NCI-H1417 treated with DMSO at 0.1 percent for 48 hours (cell line): Measurements from ENCODE around the gene GOLPH3.
A peak's percentile ranks its signal among the peaks of the same experiment; 100 is the strongest.
"Not testable (repeated sequence)": the region's sequence is repeated elsewhere in the genome, so short reads cannot be mapped to it uniquely, and the experiment has no call there.

Experiments
- DNase-seq: peaks from one replicate; lab custom pipeline; 2025; lab: John Stamatoyannopoulos, UW

GOLPH3 gene

DNA sequence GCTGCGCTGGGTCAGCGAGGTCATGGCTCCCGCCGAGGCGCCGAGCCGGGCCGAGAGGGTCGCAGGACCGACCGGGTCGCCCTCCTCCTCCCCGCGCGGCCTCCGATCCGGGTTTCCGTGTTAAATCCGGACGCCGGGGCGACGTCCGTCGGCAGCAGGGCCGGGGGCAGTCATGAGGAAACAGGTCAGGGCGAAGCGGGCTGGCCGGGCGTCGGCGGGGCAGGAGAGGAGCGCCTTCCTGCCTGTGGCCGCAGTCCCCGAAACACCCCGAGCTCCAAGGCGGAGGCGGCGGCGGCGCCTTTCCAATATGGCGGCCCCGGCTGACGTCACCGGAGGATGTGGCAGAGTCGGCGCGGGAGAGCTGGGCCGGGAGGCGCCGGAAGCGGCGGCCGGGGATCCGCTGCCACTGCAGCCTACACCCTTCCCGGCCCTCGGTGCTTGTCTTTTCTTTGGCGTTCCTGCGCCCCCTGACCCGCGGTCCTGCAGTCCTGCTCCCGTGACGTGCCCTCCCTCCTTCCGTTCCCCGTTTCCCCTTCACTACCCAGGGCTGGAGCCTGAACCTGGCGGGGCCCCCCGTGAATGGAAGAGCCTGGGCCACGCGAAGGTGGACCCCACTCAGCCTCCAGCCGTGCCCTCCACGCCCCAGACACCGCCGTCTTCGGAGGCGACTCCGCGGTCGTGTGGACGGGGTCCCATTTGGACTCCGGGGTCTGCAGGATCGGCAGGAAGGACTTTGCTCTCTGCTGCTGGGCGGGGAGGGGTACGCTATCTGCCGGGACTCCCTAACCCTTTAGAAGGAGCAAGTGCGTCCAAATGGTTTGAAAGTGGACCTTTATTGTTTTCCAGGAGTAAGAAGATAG is at the start of gene GOLPH3:
GOLPH3 (minus strand) TSS at position 309 of the 860 bp plus-strand sequence; CDS start at position 24, 285 bp downstream.
- peak; percentile 60 for DNase-seq

DNA sequence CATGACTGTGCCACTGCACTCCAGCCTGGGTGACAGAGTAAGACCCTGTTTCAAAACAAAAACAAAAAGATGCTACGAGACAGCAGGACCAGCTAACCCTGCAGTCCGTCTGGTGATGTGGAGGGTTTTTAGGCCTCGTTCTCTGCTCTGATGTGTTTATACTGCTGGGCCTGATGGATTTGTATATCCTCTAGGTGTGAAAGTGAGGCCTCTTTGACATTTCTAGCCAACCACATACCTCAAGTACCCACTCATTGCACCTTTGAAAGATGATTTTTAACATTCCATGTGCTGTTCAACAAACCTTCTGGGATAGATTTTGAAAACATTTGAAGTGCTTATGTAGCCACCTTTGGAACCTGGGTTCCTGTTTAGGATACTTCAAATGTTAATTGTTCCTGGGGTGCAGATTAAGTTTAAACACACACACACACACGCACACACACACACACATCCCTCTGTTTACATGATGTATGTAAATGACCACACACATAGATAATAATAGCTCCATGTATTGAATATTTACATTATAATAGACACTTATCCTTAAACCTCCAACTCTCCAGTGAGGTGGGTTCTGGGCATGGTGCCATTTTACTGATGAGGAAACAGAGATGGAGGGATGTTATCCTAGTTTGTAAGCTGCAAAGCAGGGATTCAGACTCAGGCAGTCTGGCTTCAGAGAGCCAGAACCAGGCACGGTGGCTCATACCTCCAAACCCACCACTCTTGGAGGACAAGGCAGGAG is 48.8 kb upstream of the GOLPH3 start:
- DNase-seq, result no peak

GRCh38 chr5:32217886-32218396 is 43.8 kb upstream of the GOLPH3 start:
- no peak for DNase-seq

- not testable (repeated sequence) for DNase-seq
Observed at GRCh38 chr5:32214344-32214743, 40.2 kb upstream of the GOLPH3 start.

GRCh38 chr5:32210151-32210550 is 36.0 kb upstream of the GOLPH3 start:
- DNase-seq, result no peak

DNA sequence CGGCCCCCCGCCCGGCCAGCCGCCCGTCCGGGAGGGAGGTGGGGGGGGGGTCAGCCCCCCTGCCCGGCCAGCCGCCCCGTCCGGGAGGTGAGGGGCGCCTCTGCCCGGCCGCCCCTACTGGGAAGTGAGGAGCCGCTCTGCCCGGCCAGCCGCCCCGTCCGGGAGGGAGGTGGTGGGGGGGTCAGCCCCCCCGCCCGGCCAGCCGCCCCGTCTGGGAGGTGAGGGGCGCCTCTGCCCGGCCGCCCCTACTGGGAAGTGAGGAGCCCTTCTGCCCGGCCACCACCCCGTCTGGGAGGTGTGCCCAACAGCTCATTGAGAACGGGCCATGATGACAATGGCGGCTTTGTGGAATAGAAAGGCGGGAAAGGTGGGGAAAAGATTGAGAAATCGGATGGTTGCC is 34.7 kb upstream of the GOLPH3 start:
- DNase-seq, result not testable (repeated sequence)

DNA sequence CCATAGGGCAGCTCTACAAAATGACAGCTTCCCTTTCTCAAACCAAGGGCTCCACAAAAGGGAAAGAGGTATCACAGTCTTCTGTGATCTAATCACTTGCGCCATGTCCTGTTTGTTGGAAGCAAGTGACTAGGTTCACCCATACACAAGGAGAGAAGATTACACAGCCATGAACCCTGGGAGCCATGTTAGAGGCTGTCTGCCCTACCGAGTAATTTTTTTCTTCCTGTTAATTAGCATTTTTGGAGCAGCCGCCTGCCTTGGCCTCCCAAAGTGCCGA is 33.2 kb upstream of the GOLPH3 start:
- no peak for DNase-seq

- no peak for DNase-seq
Observed at GRCh38 chr5:32206509-32207354, 32.6 kb upstream of the GOLPH3 start.

- no peak for DNase-seq
Observed at GRCh38 chr5:32206053-32206452, 31.9 kb upstream of the GOLPH3 start.

GRCh38 chr5:32202394-32202793 is 28.3 kb upstream of the GOLPH3 start:
- DNase-seq, result no peak

GRCh38 chr5:32201122-32201753 is 27.1 kb upstream of the GOLPH3 start:
- no peak for DNase-seq

- DNase-seq, result no peak
Observed at GRCh38 chr5:32197032-32197431, 22.9 kb upstream of the GOLPH3 start.

GRCh38 chr5:32195265-32195664 is 21.1 kb upstream of the GOLPH3 start:
- DNase-seq, result no peak

GRCh38 chr5:32193591-32193990 is 19.5 kb upstream of the GOLPH3 start:
- DNase-seq, result peak; percentile 95

DNA sequence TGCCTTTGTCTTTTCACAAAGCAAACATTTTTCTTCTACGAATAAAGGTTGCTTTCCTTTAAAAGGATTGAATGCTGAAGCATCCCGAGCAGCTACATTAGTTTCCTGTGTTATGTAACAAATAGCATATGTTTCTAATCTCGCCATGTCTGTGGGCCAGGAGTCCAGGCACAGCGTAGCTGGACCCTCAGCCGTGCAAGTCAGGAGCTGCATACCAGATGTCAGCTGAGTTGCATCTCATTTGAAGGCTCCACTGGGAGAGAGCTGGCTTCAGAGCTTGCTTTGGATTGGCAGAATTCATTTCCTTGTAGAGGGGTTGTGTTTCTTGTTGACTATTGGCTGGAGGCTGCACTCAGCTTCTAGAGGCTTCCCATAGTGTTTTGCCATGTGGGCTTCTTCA is 16.0 kb upstream of the GOLPH3 start:
- no peak for DNase-seq

GRCh38 chr5:32187675-32188074 is 13.6 kb upstream of the GOLPH3 start:
- no peak for DNase-seq

GRCh38 chr5:32182463-32183063 is 8.4 kb upstream of the GOLPH3 start:
- DNase-seq, result no peak

- peak; percentile 55 for DNase-seq
Observed at GRCh38 chr5:32173267-32174010, 680 bp downstream of the GOLPH3 start.

DNA sequence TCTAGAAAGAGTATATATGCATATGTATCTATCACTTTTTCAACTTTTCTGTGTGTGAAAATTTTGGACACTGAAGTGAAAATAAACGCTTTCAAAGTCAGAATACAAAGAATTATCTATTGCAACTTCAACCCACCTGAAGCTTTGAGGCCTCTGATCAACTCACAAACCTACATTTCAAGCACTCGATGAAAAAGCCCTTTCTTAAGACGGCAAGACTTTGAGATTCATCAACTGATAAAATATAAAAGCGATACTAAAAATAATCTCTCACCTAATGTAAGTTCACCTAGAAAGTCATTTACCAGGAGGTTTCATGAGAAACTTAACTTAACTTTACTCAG is 1.2 kb downstream of the GOLPH3 start:
- DNase-seq, result no peak

DNA sequence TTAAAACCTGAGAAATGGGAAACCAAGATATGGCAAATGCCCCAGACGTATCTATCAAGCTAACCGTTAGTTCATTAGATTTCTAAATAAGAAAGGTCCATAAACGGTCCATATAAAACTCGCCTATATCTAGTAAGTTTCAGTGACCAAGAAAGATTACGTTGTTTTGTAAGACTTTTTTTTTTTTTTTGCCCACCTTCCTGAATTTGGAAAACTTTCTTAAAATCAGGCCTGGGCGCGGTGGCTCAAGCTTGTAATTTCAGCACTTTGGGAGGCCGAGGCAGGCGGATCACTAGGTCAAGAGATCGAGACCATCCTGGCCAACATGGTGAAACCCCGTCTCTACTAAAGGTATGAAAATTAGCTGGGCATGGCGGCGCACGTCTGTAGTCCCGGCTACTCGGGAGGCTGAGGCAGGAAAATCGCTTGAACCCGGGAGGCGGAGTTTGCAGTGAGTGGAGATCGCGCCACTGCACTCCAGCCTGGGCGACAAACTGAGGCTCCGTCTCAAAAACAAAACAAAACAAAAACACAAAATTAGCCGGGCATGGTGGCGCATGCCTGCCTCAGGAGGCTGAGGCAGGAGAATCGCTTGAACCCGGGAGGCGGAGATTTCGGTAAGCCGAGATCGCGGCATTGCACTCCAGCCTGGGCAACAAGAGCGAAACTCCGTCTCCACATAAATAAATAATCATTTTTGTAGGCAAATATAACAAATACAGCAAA is 1.8 kb downstream of the GOLPH3 start:
- not testable (repeated sequence) for DNase-seq
